ENCODE results near the gene FSTL3. TPM values are rescaled to one million over a fixed set of nuclear protein-coding genes. Genes with fewer than 3 reads are reported as not detected.
A peak's percentile ranks its signal among the peaks of the same experiment; 100 is the strongest.

The FSTL3 gene
- total RNA-seq, 1 experiment from 2014 or later, result 29.1 TPM

DNA sequence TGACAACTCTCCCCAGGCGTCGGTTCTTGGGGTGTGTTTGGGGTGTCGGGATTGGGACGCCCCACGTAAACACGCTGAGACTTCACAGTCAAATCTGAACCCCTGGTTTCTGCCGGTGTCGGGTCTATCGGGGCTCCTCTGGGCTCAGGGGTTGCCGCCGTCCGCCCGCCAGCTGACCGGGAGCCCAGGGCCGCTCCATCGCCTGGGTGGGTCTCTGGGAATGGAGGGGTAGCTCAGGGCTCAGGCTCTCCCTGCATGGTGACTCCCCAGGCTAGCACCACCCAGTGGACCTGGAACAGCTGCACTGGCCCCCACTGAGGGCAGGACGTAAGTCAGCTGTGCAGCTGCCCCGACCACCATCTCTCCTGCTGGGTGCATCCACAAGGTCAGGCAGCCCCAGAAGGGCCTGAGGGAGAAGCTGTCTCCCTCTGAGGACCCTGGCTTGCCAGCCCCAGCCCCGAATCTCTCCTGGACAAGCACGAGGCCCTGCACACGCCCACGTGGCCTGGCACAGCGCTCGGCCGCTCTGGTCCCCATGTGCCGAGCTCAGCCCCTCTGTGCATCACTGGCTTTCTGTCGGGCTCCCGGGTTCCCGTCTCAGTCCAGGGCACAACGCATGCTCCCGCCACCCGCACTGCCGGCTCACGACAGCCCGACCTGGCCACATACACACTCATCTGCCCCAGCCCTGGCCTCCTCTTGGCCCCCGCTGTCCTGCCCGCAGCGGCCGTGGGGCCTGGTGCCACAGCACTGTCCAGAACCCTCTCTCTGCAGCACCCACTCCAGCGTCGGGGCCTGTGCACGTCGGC is 19.2 kb upstream of the FSTL3 start:
- intact Hi-C loops (cut with micrococcal nuclease), result no loop called here
- POLR2A ChIA-PET, result no interaction called here
- H3K4me2 ChIP-seq (ENCODE audit: low read length), result no peak overlapping the region
- DNase-seq (ENCODE audit: low read depth, low spot score), result no peak
- BruUV-seq (replicated peaks), result no TSS peak
- peaks cover 3 to 36% of the 10 kb centered on the region in 2 experiments; a peak in 3 of 4 replicates for H3K36me3 ChIP-seq (ENCODE audit: control insufficient read depth in 1 of 2, insufficient read depth in 2 of 2, low read length in 2 of 2)
- H3K27ac ChIP-seq (ENCODE audit: low read depth, low read length), result no peak overlapping the region
- ATAC-seq, result peak; percentile 26; the same call in 1 of the 2 replicates
- H3K9me3 ChIP-seq (ENCODE audit: control insufficient read depth in 1 of 2, insufficient read depth in 1 of 2, low read depth in 1 of 2, low read length in 2 of 2), result no peaks in the 10 kb centered on the region
- no peak overlapping the region for H3K4me3 ChIP-seq (replicated peaks in 1 of 2; ENCODE audit: low read depth in 1 of 2, low read length in 2 of 2)
- no peaks in the 10 kb centered on the region for H3K9me2 ChIP-seq (ENCODE audit: insufficient read depth)
- no peak for TF ChIP-seq SIN3A (IDR thresholded peaks at IDR 0.05; ENCODE audit: low read depth)
- no peak for TF ChIP-seq EGR1 (IDR thresholded peaks at IDR 0.05; ENCODE audit: low read depth)
- TF ChIP-seq FOSL1 (IDR thresholded peaks at IDR 0.05; ENCODE audit: low read depth), result no peak
- TF ChIP-seq TCF7L2 (IDR thresholded peaks at IDR 0.05; ENCODE audit: borderline replicate concordance, extremely low read depth, insufficient read depth, insufficient read length), result no peak
- TF ChIP-seq, protein P1, sequence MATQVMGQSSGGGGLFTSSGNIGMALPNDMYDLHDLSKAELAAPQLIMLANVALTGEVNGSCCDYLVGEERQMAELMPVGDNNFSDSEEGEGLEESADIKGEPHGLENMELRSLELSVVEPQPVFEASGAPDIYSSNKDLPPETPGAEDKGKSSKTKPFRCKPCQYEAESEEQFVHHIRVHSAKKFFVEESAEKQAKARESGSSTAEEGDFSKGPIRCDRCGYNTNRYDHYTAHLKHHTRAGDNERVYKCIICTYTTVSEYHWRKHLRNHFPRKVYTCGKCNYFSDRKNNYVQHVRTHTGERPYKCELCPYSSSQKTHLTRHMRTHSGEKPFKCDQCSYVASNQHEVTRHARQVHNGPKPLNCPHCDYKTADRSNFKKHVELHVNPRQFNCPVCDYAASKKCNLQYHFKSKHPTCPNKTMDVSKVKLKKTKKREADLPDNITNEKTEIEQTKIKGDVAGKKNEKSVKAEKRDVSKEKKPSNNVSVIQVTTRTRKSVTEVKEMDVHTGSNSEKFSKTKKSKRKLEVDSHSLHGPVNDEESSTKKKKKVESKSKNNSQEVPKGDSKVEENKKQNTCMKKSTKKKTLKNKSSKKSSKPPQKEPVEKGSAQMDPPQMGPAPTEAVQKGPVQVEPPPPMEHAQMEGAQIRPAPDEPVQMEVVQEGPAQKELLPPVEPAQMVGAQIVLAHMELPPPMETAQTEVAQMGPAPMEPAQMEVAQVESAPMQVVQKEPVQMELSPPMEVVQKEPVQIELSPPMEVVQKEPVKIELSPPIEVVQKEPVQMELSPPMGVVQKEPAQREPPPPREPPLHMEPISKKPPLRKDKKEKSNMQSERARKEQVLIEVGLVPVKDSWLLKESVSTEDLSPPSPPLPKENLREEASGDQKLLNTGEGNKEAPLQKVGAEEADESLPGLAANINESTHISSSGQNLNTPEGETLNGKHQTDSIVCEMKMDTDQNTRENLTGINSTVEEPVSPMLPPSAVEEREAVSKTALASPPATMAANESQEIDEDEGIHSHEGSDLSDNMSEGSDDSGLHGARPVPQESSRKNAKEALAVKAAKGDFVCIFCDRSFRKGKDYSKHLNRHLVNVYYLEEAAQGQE (IDR thresholded peaks at IDR 0.05; ENCODE audit: low read depth), result no peak
- TF ChIP-seq, protein P2, sequence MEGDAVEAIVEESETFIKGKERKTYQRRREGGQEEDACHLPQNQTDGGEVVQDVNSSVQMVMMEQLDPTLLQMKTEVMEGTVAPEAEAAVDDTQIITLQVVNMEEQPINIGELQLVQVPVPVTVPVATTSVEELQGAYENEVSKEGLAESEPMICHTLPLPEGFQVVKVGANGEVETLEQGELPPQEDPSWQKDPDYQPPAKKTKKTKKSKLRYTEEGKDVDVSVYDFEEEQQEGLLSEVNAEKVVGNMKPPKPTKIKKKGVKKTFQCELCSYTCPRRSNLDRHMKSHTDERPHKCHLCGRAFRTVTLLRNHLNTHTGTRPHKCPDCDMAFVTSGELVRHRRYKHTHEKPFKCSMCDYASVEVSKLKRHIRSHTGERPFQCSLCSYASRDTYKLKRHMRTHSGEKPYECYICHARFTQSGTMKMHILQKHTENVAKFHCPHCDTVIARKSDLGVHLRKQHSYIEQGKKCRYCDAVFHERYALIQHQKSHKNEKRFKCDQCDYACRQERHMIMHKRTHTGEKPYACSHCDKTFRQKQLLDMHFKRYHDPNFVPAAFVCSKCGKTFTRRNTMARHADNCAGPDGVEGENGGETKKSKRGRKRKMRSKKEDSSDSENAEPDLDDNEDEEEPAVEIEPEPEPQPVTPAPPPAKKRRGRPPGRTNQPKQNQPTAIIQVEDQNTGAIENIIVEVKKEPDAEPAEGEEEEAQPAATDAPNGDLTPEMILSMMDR (IDR thresholded peaks at IDR 0.05 in 2 of 3, conservative IDR thresholded peaks at IDR 0.05 in 1 of 3; ENCODE audit: borderline replicate concordance in 1 of 3, insufficient read depth in 1 of 3, low read depth in 2 of 3, low read length in 2 of 3), result no peak
- TF ChIP-seq, protein P3, sequence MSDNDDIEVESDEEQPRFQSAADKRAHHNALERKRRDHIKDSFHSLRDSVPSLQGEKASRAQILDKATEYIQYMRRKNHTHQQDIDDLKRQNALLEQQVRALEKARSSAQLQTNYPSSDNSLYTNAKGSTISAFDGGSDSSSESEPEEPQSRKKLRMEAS (IDR thresholded peaks at IDR 0.05), result no peak
- TF ChIP-seq EZH2phosphoT487 (IDR thresholded peaks at IDR 0.05; ENCODE audit: borderline replicate concordance), result no peak
- no peak for TF ChIP-seq SP1 (IDR thresholded peaks at IDR 0.05; ENCODE audit: low read depth)
- no peak for TF ChIP-seq JUND (IDR thresholded peaks at IDR 0.05)
- no peak for TF ChIP-seq ZFX (IDR thresholded peaks at IDR 0.05)
- TF ChIP-seq EZH2 (IDR thresholded peaks at IDR 0.05), result no peak
- no peak for TF ChIP-seq CBX3 (IDR thresholded peaks at IDR 0.05; ENCODE audit: low read depth)
- TF ChIP-seq, protein P4, sequence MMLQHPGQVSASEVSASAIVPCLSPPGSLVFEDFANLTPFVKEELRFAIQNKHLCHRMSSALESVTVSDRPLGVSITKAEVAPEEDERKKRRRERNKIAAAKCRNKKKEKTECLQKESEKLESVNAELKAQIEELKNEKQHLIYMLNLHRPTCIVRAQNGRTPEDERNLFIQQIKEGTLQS (IDR thresholded peaks at IDR 0.05), result no peak
- no peak for TF ChIP-seq POLR2AphosphoS5 (IDR thresholded peaks at IDR 0.05; ENCODE audit: low read depth, low read length)
- no peak for TF ChIP-seq CEBPB (IDR thresholded peaks at IDR 0.05; ENCODE audit: low read depth)
- no peak for TF ChIP-seq SRF (IDR thresholded peaks at IDR 0.05; ENCODE audit: low read depth)
- no peak for TF ChIP-seq ZNF274 (IDR thresholded peaks at IDR 0.05; ENCODE audit: low read depth, low read length)
- no peak for TF ChIP-seq YY1 (IDR thresholded peaks at IDR 0.05; ENCODE audit: extremely low read depth, insufficient replicate concordance, low read depth, low read length)
- no peak for TF ChIP-seq RAD21 (IDR thresholded peaks at IDR 0.05; ENCODE audit: low read depth)
- H3K79me2 ChIP-seq (ENCODE audit: insufficient read depth, low read length), result peaks cover 100% of the 10 kb centered on the region
- peaks cover 4 to 14% of the 10 kb centered on the region in 2 experiments for H3K4me1 ChIP-seq (ENCODE audit: control insufficient read depth in 1 of 2, insufficient read depth in 2 of 2, low read length in 2 of 2)
- H3K9ac ChIP-seq (ENCODE audit: low read length), result no peak overlapping the region
- H4K20me1 ChIP-seq (ENCODE audit: insufficient read depth), result peaks cover 4% of the 10 kb centered on the region; the same call in 1 of the 2 replicates
- RAD21 ChIA-PET (ENCODE audit: low non-redundant PET in 1 of 2, low total read pairs in 2 of 2, uncharacterized antibody in 2 of 2, unreplicated experiment in 2 of 2), result no interaction called here
- CTCF ChIA-PET, result no interaction called here
- H2AFZ ChIP-seq (ENCODE audit: low read depth, low read length, poor library complexity, severe bottlenecking), result no peak overlapping the region
- no peaks in the 10 kb centered on the region for H3K27me3 ChIP-seq (ENCODE audit: insufficient read depth, low read length)
